HEK293 (cell line): ENCODE data around the gene MTRF1L.

Experiments
- CTCF ChIA-PET: fragments of 350-600 bp; formaldehyde crosslinking; extraction: SDS; loops from one replicate; lab custom pipeline; 2021; ENCODE audit warnings: antibody characterized with exemption; lab: Yijun Ruan, JAX
- POLR2A ChIA-PET: fragments of 300-600 bp; formaldehyde crosslinking; extraction: SDS; loops from one replicate; lab custom pipeline; 2020; ENCODE audit warnings: antibody characterized with exemption, inconsistent platforms; lab: Yijun Ruan, JAX
- H3K27ac ChIP-seq: fragments of 200-500 bp; sonication (Bioruptor generic); 2 replicates; pipeline ENCODE4 v1.5.1; 2014; ENCODE audit warnings: low read depth, low read length, control low read depth, inconsistent platforms; ENCODE audit errors: extremely low read depth
- H3K36me3 ChIP-seq, 2 experiments: fragments of 200-500 bp in 1 of 2; sonication (Bioruptor generic) in 1 of 2; 1 replicate in 1 of 2; 2 replicates in 1 of 2; pipeline ENCODE4 v1.5.1; 2014 to 2017; ENCODE audit warnings: inconsistent platforms in 2 of 2, low read length in 2 of 2; ENCODE audit not compliant: control insufficient read depth in 2 of 2, insufficient read depth in 1 of 2
- H3K4me1 ChIP-seq: fragments of 200-500 bp; sonication (Bioruptor generic); 2 replicates; pipeline ENCODE4 v1.5.1; 2014; ENCODE audit warnings: mild to moderate bottlenecking, low read length, inconsistent platforms; ENCODE audit not compliant: control insufficient read depth, insufficient read depth
- H3K4me3 ChIP-seq: 2 replicates; pipeline ENCODE4 v1.5.1; 2011; ENCODE audit warnings: low read depth, mild to moderate bottlenecking, control low read depth, low read length, moderate library complexity
- H3K9me3 ChIP-seq: fragments of 200-500 bp; sonication (Bioruptor generic); 2 replicates; pipeline ENCODE4 v1.5.1; 2014; ENCODE audit warnings: low read depth, low read length, inconsistent platforms; ENCODE audit not compliant: control insufficient read depth, insufficient read depth
- BCL11A ChIP-seq: fragments of 450-650 bp; formaldehyde crosslinking; IDR thresholded peaks from 2 replicates; pipeline ENCODE4 v1.5.1; 2016; ENCODE audit warnings: low read depth, missing biosample characterization, missing genetic modification characterization
- BCL11B ChIP-seq: fragments of 450-650 bp; formaldehyde crosslinking; IDR thresholded peaks from 2 replicates; pipeline ENCODE4 v1.5.1; 2016; ENCODE audit warnings: low read depth, missing biosample characterization, missing genetic modification characterization
- GLI4 ChIP-seq: fragments of 450-650 bp; formaldehyde crosslinking; IDR thresholded peaks from 2 replicates; pipeline ENCODE4 v1.5.1; 2016; ENCODE audit warnings: missing biosample characterization, missing genetic modification characterization
- HOXA7 ChIP-seq: sonication (generic); formaldehyde crosslinking; IDR thresholded peaks from 2 replicates; pipeline ENCODE4 v1.8.1; 2022; ENCODE audit warnings: missing genetic modification reagents, borderline replicate concordance
- PRDM1 ChIP-seq: fragments of 450-650 bp; formaldehyde crosslinking; IDR thresholded peaks from 2 replicates; pipeline ENCODE4; 2016; ENCODE audit warnings: missing biosample characterization, missing genetic modification characterization
- REPIN1 ChIP-seq: fragments of 450-650 bp; formaldehyde crosslinking; IDR thresholded peaks from 2 replicates; pipeline ENCODE4 v1.5.1; 2017; ENCODE audit warnings: missing biosample characterization, missing genetic modification characterization, low read depth
- ZFP41 ChIP-seq: fragments of 450-650 bp; formaldehyde crosslinking; IDR thresholded peaks from 2 replicates; pipeline ENCODE4 v1.5.1; 2016; ENCODE audit warnings: missing biosample characterization, missing genetic modification characterization, borderline replicate concordance
- ZIC2 ChIP-seq: fragments of 450-650 bp; formaldehyde crosslinking; IDR thresholded peaks from 2 replicates; pipeline ENCODE4 v1.5.1; 2016; ENCODE audit warnings: missing biosample characterization, missing genetic modification characterization
- ZNF112 ChIP-seq: fragments of 450-650 bp; formaldehyde crosslinking; IDR thresholded peaks from 2 replicates; pipeline ENCODE4 v1.5.0; 2017; ENCODE audit warnings: missing biosample characterization, missing genetic modification characterization
- ZNF24 ChIP-seq: fragments of 450-650 bp; formaldehyde crosslinking; IDR thresholded peaks from 2 replicates; pipeline ENCODE4 v1.5.1; 2016; ENCODE audit warnings: missing biosample characterization, missing genetic modification characterization
- ZNF292 ChIP-seq: fragments of 450-650 bp; formaldehyde crosslinking; IDR thresholded peaks from 2 replicates; pipeline ENCODE4 v1.5.1; 2016; ENCODE audit warnings: low read depth, missing biosample characterization, missing genetic modification characterization, borderline replicate concordance
- ZNF391 ChIP-seq: fragments of 450-650 bp; formaldehyde crosslinking; IDR thresholded peaks from 2 replicates; pipeline ENCODE4 v1.5.1; 2016; ENCODE audit warnings: low read depth, missing biosample characterization, missing genetic modification characterization, borderline replicate concordance
- ZNF416 ChIP-seq: fragments of 450-650 bp; formaldehyde crosslinking; IDR thresholded peaks from 2 replicates; pipeline ENCODE4 v1.5.1; 2016; ENCODE audit warnings: missing biosample characterization, missing genetic modification characterization
- ZNF555 ChIP-seq: fragments of 450-650 bp; formaldehyde crosslinking; conservative IDR thresholded peaks from 2 replicates; pipeline ENCODE4 v1.5.1; 2017; ENCODE audit warnings: missing biosample characterization, mild to moderate bottlenecking, missing genetic modification characterization, inconsistent platforms
- ZNF560 ChIP-seq: fragments of 450-650 bp; formaldehyde crosslinking; IDR thresholded peaks from 2 replicates; pipeline ENCODE4 v1.5.1; 2017; ENCODE audit warnings: missing biosample characterization, missing genetic modification characterization, borderline replicate concordance
- ZNF658 ChIP-seq: fragments of 450-650 bp; formaldehyde crosslinking; IDR thresholded peaks from 2 replicates; pipeline ENCODE4; 2016; ENCODE audit warnings: missing biosample characterization, missing genetic modification characterization
- ZNF76 ChIP-seq: fragments of 450-650 bp; formaldehyde crosslinking; IDR thresholded peaks from 2 replicates; pipeline ENCODE4; 2016; ENCODE audit warnings: low read depth, missing biosample characterization, missing genetic modification characterization, borderline replicate concordance
- ZNF830 ChIP-seq: fragments of 450-650 bp; IDR thresholded peaks from 2 replicates; pipeline ENCODE4 v1.5.0; 2018; ENCODE audit warnings: missing biosample characterization, missing genetic modification characterization, low read depth, mild to moderate bottlenecking, moderate library complexity
- TF ChIP-seq, protein P1 (sequence below): fragments of 450-650 bp; formaldehyde crosslinking; conservative IDR thresholded peaks from 2 replicates; pipeline ENCODE4 v1.5.1; 2016; ENCODE audit warnings: low read depth, missing biosample characterization, missing genetic modification characterization
- TF ChIP-seq, protein P2 (sequence below): fragments of 450-650 bp; formaldehyde crosslinking; IDR thresholded peaks from 2 replicates; pipeline ENCODE4 v1.5.1; 2016; ENCODE audit warnings: missing biosample characterization, missing genetic modification characterization
- TF ChIP-seq, protein P3 (sequence below): IDR thresholded peaks from 2 replicates; pipeline ENCODE4 v1.6.1; 2011; ENCODE audit warnings: mild to moderate bottlenecking, low read depth, low read length, borderline replicate concordance
- TF ChIP-seq, protein P4 (sequence below): fragments of 450-650 bp; formaldehyde crosslinking; IDR thresholded peaks from 2 replicates; pipeline ENCODE4; 2016; ENCODE audit warnings: missing biosample characterization, missing genetic modification characterization
- TF ChIP-seq, protein P5 (sequence below): fragments of 450-650 bp; formaldehyde crosslinking; IDR thresholded peaks from 2 replicates; pipeline ENCODE4 v1.5.1; 2016; ENCODE audit warnings: missing biosample characterization, missing genetic modification characterization

The MTRF1L gene

DNA sequence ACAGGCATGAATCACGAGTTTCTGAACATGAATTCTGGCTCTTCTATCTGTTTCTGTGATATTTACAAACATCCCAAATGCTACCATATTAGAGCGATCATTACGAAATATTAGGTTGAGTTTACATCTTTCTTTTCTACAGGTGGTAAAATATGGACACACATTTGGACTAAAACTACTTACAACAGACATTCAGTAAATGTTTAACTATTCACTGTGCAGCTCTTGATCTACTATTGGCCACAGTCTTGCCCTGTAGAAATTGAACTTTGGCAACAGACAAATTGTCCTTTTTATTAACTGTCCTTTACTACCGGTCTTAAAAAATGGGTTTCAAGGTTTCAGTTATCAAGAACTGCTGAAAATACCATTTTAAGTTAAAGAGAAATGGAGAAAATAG lies 26.5 kb upstream of the MTRF1L start:
- TF ChIP-seq ZNF555 (tag by site-specific recombination) (no peak), BCL11A (tag by site-specific recombination) (no peak), ZNF391 (tag by site-specific recombination) (no peak), ZNF416 (tag by site-specific recombination) (no peak), REPIN1 (tag by site-specific recombination) (no peak), ZNF830 (no peak), ZIC2 (tag by site-specific recombination) (no peak), ZNF658 (tag by site-specific recombination) (no peak), ZNF24 (tag by site-specific recombination) (no peak), ZNF76 (tag by site-specific recombination) (no peak)
- TF ChIP-seq, protein P1, sequence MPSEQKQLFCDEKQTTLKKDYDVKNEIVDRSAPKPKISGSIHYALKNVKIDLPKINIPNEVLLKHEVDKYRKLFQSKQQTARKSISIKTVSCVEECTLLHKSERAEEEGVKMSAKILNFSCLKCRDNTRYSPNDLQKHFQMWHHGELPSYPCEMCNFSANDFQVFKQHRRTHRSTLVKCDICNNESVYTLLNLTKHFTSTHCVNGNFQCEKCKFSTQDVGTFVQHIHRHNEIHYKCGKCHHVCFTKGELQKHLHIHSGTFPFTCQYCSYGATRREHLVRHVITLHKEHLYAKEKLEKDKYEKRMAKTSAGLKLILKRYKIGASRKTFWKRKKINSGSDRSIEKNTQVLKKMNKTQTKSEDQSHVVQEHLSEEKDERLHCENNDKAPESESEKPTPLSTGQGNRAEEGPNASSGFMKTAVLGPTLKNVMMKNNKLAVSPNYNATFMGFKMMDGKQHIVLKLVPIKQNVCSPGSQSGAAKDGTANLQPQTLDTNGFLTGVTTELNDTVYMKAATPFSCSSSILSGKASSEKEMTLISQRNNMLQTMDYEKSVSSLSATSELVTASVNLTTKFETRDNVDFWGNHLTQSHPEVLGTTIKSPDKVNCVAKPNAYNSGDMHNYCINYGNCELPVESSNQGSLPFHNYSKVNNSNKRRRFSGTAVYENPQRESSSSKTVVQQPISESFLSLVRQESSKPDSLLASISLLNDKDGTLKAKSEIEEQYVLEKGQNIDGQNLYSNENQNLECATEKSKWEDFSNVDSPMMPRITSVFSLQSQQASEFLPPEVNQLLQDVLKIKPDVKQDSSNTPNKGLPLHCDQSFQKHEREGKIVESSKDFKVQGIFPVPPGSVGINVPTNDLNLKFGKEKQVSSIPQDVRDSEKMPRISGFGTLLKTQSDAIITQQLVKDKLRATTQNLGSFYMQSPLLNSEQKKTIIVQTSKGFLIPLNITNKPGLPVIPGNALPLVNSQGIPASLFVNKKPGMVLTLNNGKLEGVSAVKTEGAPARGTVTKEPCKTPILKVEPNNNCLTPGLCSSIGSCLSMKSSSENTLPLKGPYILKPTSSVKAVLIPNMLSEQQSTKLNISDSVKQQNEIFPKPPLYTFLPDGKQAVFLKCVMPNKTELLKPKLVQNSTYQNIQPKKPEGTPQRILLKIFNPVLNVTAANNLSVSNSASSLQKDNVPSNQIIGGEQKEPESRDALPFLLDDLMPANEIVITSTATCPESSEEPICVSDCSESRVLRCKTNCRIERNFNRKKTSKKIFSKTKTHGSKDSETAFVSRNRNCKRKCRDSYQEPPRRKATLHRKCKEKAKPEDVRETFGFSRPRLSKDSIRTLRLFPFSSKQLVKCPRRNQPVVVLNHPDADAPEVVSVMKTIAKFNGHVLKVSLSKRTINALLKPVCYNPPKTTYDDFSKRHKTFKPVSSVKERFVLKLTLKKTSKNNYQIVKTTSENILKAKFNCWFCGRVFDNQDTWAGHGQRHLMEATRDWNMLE (tag by site-specific recombination) = no peak
- TF ChIP-seq, protein P2, sequence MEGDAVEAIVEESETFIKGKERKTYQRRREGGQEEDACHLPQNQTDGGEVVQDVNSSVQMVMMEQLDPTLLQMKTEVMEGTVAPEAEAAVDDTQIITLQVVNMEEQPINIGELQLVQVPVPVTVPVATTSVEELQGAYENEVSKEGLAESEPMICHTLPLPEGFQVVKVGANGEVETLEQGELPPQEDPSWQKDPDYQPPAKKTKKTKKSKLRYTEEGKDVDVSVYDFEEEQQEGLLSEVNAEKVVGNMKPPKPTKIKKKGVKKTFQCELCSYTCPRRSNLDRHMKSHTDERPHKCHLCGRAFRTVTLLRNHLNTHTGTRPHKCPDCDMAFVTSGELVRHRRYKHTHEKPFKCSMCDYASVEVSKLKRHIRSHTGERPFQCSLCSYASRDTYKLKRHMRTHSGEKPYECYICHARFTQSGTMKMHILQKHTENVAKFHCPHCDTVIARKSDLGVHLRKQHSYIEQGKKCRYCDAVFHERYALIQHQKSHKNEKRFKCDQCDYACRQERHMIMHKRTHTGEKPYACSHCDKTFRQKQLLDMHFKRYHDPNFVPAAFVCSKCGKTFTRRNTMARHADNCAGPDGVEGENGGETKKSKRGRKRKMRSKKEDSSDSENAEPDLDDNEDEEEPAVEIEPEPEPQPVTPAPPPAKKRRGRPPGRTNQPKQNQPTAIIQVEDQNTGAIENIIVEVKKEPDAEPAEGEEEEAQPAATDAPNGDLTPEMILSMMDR (tag by site-specific recombination) = no peak
- TF ChIP-seq, protein P3, sequence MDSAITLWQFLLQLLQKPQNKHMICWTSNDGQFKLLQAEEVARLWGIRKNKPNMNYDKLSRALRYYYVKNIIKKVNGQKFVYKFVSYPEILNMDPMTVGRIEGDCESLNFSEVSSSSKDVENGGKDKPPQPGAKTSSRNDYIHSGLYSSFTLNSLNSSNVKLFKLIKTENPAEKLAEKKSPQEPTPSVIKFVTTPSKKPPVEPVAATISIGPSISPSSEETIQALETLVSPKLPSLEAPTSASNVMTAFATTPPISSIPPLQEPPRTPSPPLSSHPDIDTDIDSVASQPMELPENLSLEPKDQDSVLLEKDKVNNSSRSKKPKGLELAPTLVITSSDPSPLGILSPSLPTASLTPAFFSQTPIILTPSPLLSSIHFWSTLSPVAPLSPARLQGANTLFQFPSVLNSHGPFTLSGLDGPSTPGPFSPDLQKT = no peak
- Histone ChIP-seq H3K4me1 (peaks cover 8% of the 10 kb centered on the region; the same call in 1 of the 2 replicates), H3K27ac (no peak overlapping the region), H3K9me3 (no peaks in the 10 kb centered on the region), H3K36me3 (no peaks in the 10 kb centered on the region), H3K4me3 (no peak overlapping the region)
- CTCF ChIA-PET = interaction anchor here (1.1 kb wide), 1 partner anchor 75 kb away, joined by 5 read pairs; no protein-coding TSS in a partner anchor
- POLR2A ChIA-PET = no interaction called here

DNA sequence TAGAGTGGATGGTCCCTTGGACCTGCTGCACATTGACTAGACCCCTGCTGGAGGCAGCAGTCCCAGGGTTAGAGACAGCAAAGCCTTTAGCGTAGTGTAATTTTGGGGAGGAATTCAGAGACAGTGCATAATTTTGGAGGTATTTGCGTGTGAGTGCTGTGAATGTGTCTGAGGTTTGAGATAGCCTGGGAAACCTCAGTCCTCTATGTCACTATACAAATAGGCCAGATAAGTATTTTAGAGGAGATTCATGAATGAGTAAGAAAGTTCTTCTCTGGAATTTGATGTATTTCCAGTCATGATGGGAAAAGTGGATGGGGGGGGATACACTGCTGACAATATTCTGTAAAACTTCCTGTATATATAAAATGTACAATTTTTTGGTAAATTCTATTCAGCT lies 25.8 kb upstream of the MTRF1L start:
- H3K4me3 ChIP-seq = no peak overlapping the region
- no peaks in the 10 kb centered on the region for H3K9me3 ChIP-seq
- no peak overlapping the region for H3K27ac ChIP-seq
- H3K4me1 ChIP-seq = peaks cover 8% of the 10 kb centered on the region; the same call in 1 of the 2 replicates
- POLR2A ChIA-PET = no interaction called here
- CTCF ChIA-PET = interaction anchor here (1.1 kb wide), 1 partner anchor 74 kb away, joined by 5 read pairs; no protein-coding TSS in a partner anchor
- no peaks in the 10 kb centered on the region for H3K36me3 ChIP-seq
- TF ChIP-seq, protein P4, sequence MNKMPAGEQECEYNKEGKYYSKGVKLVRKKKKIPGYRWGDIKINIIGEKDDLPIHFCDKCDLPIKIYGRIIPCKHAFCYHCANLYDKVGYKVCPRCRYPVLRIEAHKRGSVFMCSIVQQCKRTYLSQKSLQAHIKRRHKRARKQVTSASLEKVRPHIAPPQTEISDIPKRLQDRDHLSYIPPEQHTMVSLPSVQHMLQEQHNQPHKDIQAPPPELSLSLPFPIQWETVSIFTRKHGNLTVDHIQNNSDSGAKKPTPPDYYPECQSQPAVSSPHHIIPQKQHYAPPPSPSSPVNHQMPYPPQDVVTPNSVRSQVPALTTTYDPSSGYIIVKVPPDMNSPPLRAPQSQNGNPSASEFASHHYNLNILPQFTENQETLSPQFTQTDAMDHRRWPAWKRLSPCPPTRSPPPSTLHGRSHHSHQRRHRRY = no peak
- TF ChIP-seq, protein P5, sequence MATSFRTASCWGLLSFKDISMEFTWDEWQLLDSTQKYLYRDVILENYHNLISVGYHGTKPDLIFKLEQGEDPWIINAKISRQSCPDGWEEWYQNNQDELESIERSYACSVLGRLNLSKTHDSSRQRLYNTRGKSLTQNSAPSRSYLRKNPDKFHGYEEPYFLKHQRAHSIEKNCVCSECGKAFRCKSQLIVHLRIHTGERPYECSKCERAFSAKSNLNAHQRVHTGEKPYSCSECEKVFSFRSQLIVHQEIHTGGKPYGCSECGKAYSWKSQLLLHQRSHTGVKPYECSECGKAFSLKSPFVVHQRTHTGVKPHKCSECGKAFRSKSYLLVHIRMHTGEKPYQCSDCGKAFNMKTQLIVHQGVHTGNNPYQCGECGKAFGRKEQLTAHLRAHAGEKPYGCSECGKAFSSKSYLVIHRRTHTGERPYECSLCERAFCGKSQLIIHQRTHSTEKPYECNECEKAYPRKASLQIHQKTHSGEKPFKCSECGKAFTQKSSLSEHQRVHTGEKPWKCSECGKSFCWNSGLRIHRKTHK (tag by site-specific recombination) = no peak
- TF ChIP-seq ZNF292 (tag by site-specific recombination) (no peak), ZNF416 (tag by site-specific recombination) (no peak), ZNF560 (tag by site-specific recombination) (no peak), BCL11B (no peak), HOXA7 (CRISPR knock-in tag) (no peak), ZNF112 (tag by site-specific recombination) (no peak), ZFP41 (tag by site-specific recombination) (no peak), ZNF555 (tag by site-specific recombination) (no peak), PRDM1 (tag by site-specific recombination) (no peak), ZNF391 (tag by site-specific recombination) (no peak), GLI4 (tag by site-specific recombination) (no peak)
